PC-9 (cell line): Measurements from ENCODE around the gene TGFBR2.

Source experiments
- CTCF ChIP-seq: fragments of 200-600 bp; sonication (generic); conservative IDR thresholded peaks from 2 replicates; pipeline ENCODE4 v1.6.1; 2017; ENCODE audit warnings: mixed run types, antibody characterized with exemption, mild to moderate bottlenecking, moderate library complexity
- EZH2 ChIP-seq: fragments of 200-600 bp; sonication (generic); IDR thresholded peaks from 2 replicates; pipeline ENCODE4 v1.8.0; 2017; ENCODE audit warnings: antibody characterized with exemption, low read depth

GRCh38 chr3:30694668-30695067, 88.3 kb downstream of the TGFBR2 start:
- no peak for TF ChIP-seq CTCF
- TF ChIP-seq EZH2 = no peak
